Measurements from ENCODE around the gene ZNF286A.

DNA sequence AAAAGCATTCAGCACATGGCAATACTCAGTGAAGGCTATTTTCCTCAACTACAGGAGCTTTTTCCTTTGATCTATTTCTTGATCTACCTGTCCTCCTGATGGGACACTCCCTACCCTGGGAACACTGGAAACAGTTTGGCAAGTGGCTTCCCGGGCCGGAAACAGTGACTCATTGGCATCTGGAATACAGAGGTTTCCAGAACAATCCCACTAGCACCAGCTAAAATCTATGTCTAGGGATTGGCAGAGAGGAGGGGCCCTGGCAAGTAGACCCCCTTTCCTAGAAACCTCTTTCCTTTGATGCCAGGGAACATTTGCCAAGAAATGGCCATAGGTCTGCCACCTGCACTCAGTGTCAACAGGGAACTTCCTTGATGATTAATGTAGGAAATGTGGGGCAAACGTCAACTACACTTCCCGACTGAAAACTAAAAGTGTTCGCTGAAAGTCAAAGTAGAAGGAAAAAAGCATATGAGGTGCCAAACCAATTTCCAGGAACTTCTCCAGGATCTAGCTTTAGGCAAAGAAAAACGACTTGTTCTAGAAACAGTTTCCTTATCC, 49.6 kb upstream of the ZNF286A start:
- TF ChIP-seq, protein P1, sequence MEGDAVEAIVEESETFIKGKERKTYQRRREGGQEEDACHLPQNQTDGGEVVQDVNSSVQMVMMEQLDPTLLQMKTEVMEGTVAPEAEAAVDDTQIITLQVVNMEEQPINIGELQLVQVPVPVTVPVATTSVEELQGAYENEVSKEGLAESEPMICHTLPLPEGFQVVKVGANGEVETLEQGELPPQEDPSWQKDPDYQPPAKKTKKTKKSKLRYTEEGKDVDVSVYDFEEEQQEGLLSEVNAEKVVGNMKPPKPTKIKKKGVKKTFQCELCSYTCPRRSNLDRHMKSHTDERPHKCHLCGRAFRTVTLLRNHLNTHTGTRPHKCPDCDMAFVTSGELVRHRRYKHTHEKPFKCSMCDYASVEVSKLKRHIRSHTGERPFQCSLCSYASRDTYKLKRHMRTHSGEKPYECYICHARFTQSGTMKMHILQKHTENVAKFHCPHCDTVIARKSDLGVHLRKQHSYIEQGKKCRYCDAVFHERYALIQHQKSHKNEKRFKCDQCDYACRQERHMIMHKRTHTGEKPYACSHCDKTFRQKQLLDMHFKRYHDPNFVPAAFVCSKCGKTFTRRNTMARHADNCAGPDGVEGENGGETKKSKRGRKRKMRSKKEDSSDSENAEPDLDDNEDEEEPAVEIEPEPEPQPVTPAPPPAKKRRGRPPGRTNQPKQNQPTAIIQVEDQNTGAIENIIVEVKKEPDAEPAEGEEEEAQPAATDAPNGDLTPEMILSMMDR (IDR thresholded peaks at IDR 0.05 in 4 of 5, conservative IDR thresholded peaks at IDR 0.05 in 1 of 5), result no peak
- TF ChIP-seq POLR2A (IDR thresholded peaks at IDR 0.05), result no peak
